ENCODE data around the gene CDKAL1.

The CDKAL1 gene

GRCh38 chr6:21064756-21065340 is 530.6 kb downstream of the CDKAL1 start:
- H3K4me3 Mint-ChIP-seq = no peak overlapping the region
- no peaks in the 10 kb centered on the region for H3K4me1 Mint-ChIP-seq (ENCODE audit: low read depth)
- no peaks in the 10 kb centered on the region for H3K27me3 Mint-ChIP-seq (ENCODE audit: low read depth)
- H3K27ac Mint-ChIP-seq = no peak overlapping the region
- peaks cover 12% of the 10 kb centered on the region for H3K36me3 Mint-ChIP-seq (ENCODE audit: low read depth)
- DNase-seq (ENCODE audit: low spot score) = no peak
- H3K9me3 Mint-ChIP-seq = peaks cover 4% of the 10 kb centered on the region

DNA sequence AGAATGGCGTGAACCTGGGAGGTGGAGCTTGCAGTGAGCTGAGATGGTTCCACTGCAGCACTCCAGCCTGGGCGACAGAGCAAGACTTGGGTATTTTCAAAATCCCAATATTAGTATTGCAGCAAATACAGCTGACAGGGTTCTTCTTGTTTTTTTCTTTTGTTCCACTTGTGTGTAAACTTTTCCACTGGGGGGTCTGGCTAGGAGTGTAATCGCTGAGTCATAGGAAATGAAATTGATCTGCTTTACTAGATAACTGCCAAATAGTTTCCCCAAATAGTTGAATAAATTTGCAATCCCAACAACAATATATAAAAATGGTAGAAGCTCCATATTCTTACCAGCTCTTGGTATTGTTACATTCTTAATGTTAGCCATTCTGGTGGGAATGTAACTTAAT is 533.3 kb downstream of the CDKAL1 start:
- Mint-ChIP-seq H3K4me3 (no peak overlapping the region), H3K9me3 (peaks cover 17% of the 10 kb centered on the region), H3K27ac (no peak overlapping the region), H3K27me3 (ENCODE audit: low read depth) (no peaks in the 10 kb centered on the region), H3K4me1 (ENCODE audit: low read depth) (no peaks in the 10 kb centered on the region), H3K36me3 (ENCODE audit: low read depth) (peaks cover 24% of the 10 kb centered on the region)
- DNase-seq (ENCODE audit: low spot score) = no peak

DNA sequence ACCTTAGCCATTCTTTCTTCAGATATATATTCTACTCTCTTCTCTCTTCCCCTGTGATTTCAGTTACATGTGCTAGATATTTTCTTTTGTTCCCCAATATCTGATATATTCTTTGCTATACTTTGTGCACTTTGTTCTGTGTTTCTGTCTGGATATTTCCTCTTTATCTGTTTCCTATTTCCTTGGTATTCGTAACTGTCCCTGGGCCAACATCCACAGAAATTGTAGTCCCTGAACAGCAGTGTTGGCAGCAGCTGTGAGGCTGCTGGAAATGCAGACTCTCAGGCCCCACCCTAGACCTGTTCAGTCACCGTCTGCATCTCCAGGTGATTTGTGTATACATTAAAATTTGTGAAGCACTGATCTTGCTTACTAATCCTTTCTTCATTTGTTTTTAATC is 536.4 kb downstream of the CDKAL1 start:
- no peak overlapping the region for H3K4me3 Mint-ChIP-seq

DNA sequence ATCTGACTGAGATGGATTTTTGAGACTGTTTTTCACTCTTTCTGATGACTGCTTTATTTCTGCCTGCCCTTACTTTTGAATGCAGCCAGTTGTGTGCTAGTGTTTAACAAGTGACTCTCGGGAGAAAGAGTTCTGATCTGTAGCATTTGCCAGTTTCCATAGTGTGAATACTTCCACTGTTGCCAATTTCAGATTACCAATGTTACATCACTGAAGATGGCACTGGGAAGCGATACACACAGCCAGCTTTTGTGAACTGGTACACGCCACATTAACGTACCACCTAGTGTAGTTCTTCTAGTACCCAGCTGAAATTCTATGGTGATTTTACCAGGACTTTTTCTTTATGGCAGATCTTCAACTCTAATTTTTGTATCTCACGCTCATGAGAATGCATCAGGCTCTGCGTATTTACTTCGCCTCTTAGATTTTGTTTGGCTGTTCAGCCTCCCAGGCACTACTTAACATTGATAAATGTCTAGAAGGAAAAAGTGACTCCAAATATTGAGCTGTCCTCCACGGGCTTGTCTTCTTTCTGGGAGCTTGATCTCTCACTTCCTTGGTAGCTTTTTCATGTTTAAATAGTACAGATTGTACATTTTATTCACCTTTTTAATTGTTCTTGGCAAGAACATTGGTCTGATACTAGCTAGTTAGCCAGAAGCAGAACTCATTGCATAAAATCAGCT is 537.7 kb downstream of the CDKAL1 start:
- Mint-ChIP-seq H3K4me3 (no peak overlapping the region), H3K36me3 (ENCODE audit: low read depth) (peaks cover 24% of the 10 kb centered on the region), H3K4me1 (ENCODE audit: low read depth) (no peaks in the 10 kb centered on the region), H3K9me3 (peaks cover 40% of the 10 kb centered on the region), H3K27me3 (ENCODE audit: low read depth) (no peaks in the 10 kb centered on the region), H3K27ac (no peak overlapping the region)
- DNase-seq (ENCODE audit: low spot score) = no peak

More for the DNA sequence above, 536.4 kb downstream of the CDKAL1 start:
- no peak for DNase-seq (ENCODE audit: low spot score)
- Mint-ChIP-seq H3K4me1 (ENCODE audit: low read depth) (no peaks in the 10 kb centered on the region), H3K27me3 (ENCODE audit: low read depth) (no peaks in the 10 kb centered on the region), H3K36me3 (ENCODE audit: low read depth) (peaks cover 30% of the 10 kb centered on the region), H3K27ac (no peak overlapping the region), H3K9me3 (peaks cover 36% of the 10 kb centered on the region)

DNA sequence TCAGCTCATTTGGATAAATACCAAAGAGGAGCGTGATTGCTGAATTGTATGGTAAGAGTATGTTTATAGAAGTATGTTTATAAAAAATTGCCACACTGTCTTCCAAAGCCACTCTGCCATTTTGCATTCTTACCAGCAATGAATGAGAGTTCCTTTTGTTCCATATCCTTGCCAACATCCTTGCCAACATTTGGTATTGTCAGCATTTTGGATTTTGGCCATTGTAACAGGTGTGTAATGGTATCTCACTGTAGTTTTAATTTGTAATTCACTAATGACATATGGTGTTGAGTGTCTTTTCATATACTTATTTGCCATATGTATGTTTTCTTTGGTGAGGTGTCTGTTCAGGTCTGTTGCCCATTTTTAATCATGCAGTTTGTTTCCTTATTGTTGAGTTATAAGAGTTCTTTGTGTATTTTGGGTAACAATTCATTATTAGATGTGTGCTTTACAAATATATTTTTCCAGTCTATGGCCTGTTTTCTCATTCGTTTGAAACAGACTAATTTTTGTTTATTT is 539.1 kb downstream of the CDKAL1 start:
- no peak for DNase-seq (ENCODE audit: low spot score)
- H3K27ac Mint-ChIP-seq = no peak overlapping the region
- H3K9me3 Mint-ChIP-seq = peaks cover 48% of the 10 kb centered on the region
- peaks cover 22% of the 10 kb centered on the region for H3K36me3 Mint-ChIP-seq (ENCODE audit: low read depth)
- no peaks in the 10 kb centered on the region for H3K4me1 Mint-ChIP-seq (ENCODE audit: low read depth)
- H3K4me3 Mint-ChIP-seq = no peak overlapping the region
- H3K27me3 Mint-ChIP-seq (ENCODE audit: low read depth) = no peaks in the 10 kb centered on the region

- H3K36me3 Mint-ChIP-seq (ENCODE audit: low read depth) = peaks cover 22% of the 10 kb centered on the region
- no peak overlapping the region for H3K4me3 Mint-ChIP-seq
- H3K27ac Mint-ChIP-seq = no peak overlapping the region
- H3K9me3 Mint-ChIP-seq = peaks cover 48% of the 10 kb centered on the region
- H3K4me1 Mint-ChIP-seq (ENCODE audit: low read depth) = no peaks in the 10 kb centered on the region
- no peak for DNase-seq (ENCODE audit: low spot score)
- no peaks in the 10 kb centered on the region for H3K27me3 Mint-ChIP-seq (ENCODE audit: low read depth)
Measured at GRCh38 chr6:21074484-21074883, 540.2 kb downstream of the CDKAL1 start.

GRCh38 chr6:21075986-21076385 is 541.7 kb downstream of the CDKAL1 start:
- H3K36me3 Mint-ChIP-seq (ENCODE audit: low read depth) = peaks cover 16% of the 10 kb centered on the region
- no peaks in the 10 kb centered on the region for H3K27me3 Mint-ChIP-seq (ENCODE audit: low read depth)
- H3K4me3 Mint-ChIP-seq = no peak overlapping the region
- H3K4me1 Mint-ChIP-seq (ENCODE audit: low read depth) = no peaks in the 10 kb centered on the region
- H3K27ac Mint-ChIP-seq = no peak overlapping the region
- DNase-seq (ENCODE audit: low spot score) = no peak
- H3K9me3 Mint-ChIP-seq = peaks cover 43% of the 10 kb centered on the region

GRCh38 chr6:21078497-21078896 is 544.2 kb downstream of the CDKAL1 start:
- no peak overlapping the region for H3K4me3 Mint-ChIP-seq
- no peaks in the 10 kb centered on the region for H3K4me1 Mint-ChIP-seq (ENCODE audit: low read depth)
- DNase-seq (ENCODE audit: low spot score) = no peak
- H3K9me3 Mint-ChIP-seq = peaks cover 26% of the 10 kb centered on the region
- peaks cover 6% of the 10 kb centered on the region for H3K36me3 Mint-ChIP-seq (ENCODE audit: low read depth)
- H3K27ac Mint-ChIP-seq = no peak overlapping the region
- H3K27me3 Mint-ChIP-seq (ENCODE audit: low read depth) = no peaks in the 10 kb centered on the region

DNA sequence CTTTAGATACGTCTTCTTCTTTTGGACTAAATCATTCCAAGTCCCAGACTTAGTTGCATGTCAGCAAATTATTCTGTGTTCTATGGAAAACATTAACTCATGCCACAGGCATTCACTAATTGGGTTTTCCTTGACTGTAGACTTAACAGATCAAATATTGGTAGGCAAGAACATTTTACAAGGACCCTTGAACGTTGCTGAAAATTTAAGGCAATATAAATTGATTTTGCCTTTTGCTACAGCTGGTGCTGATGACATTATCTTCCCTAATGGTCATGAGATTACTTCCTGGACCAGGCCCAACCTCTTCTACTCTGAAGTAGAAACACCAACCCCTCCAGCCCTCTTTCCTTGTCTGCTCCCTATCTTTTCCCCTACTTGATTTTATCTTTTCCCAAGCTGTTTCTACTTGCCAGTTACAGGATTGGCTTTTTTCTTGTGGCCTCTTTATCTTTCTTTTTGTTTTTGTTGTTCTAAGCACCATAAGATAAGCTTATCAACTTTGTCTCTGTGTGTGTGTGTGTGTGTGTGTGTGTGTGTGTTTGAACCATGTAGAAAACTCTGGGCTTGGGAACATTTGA is 545.3 kb downstream of the CDKAL1 start:
- peaks cover 17% of the 10 kb centered on the region for H3K9me3 Mint-ChIP-seq
- no peak overlapping the region for H3K4me3 Mint-ChIP-seq
- H3K27me3 Mint-ChIP-seq (ENCODE audit: low read depth) = no peaks in the 10 kb centered on the region
- no peaks in the 10 kb centered on the region for H3K4me1 Mint-ChIP-seq (ENCODE audit: low read depth)
- H3K27ac Mint-ChIP-seq = no peak overlapping the region
- H3K36me3 Mint-ChIP-seq (ENCODE audit: low read depth) = peaks cover 7% of the 10 kb centered on the region
- no peak for DNase-seq (ENCODE audit: low spot score)

DNA sequence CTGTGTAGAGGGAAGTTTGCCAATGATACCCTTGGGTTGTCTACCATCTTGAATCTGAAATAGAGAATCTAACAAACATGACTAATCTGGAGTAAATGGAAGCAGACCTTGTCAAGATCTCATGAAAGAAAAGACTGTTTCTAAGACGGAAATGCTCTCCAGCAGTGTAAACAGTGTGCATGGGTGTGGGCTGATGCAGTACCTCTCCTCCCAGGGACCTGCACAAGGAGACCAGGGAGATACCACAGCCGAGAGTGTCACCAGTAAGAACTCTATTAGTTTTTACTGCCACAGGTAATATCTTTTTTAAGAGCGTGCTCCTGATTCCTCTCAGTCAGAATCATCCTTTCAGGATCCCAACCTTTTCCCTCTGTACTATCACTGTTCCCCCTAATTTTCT is 546.0 kb downstream of the CDKAL1 start:
- no peak overlapping the region for H3K27ac Mint-ChIP-seq
- H3K4me1 Mint-ChIP-seq (ENCODE audit: low read depth) = no peaks in the 10 kb centered on the region
- peaks cover 10% of the 10 kb centered on the region for H3K36me3 Mint-ChIP-seq (ENCODE audit: low read depth)
- DNase-seq (ENCODE audit: low spot score) = no peak
- H3K27me3 Mint-ChIP-seq (ENCODE audit: low read depth) = no peaks in the 10 kb centered on the region
- H3K9me3 Mint-ChIP-seq = peaks cover 17% of the 10 kb centered on the region
- no peak overlapping the region for H3K4me3 Mint-ChIP-seq

DNA sequence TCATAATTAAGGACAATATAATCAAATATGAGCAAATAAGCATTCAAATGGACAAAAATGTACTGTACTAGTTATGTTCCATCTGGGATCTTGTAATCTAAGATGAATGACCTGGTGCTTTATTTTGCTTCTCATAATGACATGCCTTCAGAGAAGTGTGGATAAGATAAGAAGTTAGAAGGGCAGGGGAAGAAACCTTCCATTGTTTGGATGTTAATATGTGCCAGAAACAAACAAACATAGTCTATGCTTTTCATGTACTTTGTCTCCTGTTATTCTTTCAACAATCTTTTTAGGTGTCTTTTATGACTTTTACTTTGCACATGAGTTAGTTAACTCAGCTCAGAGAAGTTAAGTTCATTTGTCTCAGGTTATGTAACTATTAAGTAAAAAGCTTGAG is 547.8 kb downstream of the CDKAL1 start:
- DNase-seq (ENCODE audit: low spot score) = no peak
- peaks cover 14% of the 10 kb centered on the region for H3K36me3 Mint-ChIP-seq (ENCODE audit: low read depth)
- no peak overlapping the region for H3K4me3 Mint-ChIP-seq
- no peaks in the 10 kb centered on the region for H3K27me3 Mint-ChIP-seq (ENCODE audit: low read depth)
- H3K9me3 Mint-ChIP-seq = peaks cover 13% of the 10 kb centered on the region
- H3K4me1 Mint-ChIP-seq (ENCODE audit: low read depth) = no peaks in the 10 kb centered on the region
- no peak overlapping the region for H3K27ac Mint-ChIP-seq

DNA sequence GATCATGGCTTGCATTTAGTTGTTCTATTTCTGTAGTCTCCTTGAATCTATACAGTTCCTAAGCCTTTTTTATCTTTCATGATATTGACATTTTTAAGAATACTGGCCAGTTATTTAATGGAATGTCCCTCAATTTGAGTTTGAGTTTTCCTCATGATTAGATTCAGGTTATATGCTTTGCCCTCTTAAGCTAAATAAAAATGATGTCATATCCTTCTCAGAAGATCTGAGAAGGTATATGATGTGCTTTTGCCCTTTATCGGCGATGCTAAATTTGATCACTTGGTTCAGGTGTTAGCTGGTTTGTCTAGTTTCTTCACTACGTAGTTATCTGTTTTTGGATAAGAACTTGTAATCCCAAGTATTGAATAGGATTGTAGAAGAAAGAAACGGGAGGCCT is 549.5 kb downstream of the CDKAL1 start:
- Mint-ChIP-seq H3K36me3 (ENCODE audit: low read depth) (peaks cover 14% of the 10 kb centered on the region), H3K27me3 (ENCODE audit: low read depth) (no peaks in the 10 kb centered on the region)

GRCh38 chr6:21084656-21085055 is 550.4 kb downstream of the CDKAL1 start:
- H3K4me3 Mint-ChIP-seq = no peak overlapping the region
- no peaks in the 10 kb centered on the region for H3K27me3 Mint-ChIP-seq (ENCODE audit: low read depth)
- H3K9me3 Mint-ChIP-seq = peaks cover 5% of the 10 kb centered on the region
- H3K4me1 Mint-ChIP-seq (ENCODE audit: low read depth) = no peaks in the 10 kb centered on the region
- DNase-seq (ENCODE audit: low spot score) = no peak
- peaks cover 14% of the 10 kb centered on the region for H3K36me3 Mint-ChIP-seq (ENCODE audit: low read depth)
- no peak overlapping the region for H3K27ac Mint-ChIP-seq

More for the DNA sequence above, 549.5 kb downstream of the CDKAL1 start:
- Mint-ChIP-seq H3K4me1 (ENCODE audit: low read depth) (no peaks in the 10 kb centered on the region), H3K27ac (no peak overlapping the region), H3K4me3 (no peak overlapping the region), H3K9me3 (peaks cover 5% of the 10 kb centered on the region)
- no peak for DNase-seq (ENCODE audit: low spot score)

GRCh38 chr6:21085211-21085610 is 551.0 kb downstream of the CDKAL1 start:
- Mint-ChIP-seq H3K4me1 (ENCODE audit: low read depth) (no peaks in the 10 kb centered on the region), H3K27ac (no peak overlapping the region), H3K4me3 (no peak overlapping the region), H3K36me3 (ENCODE audit: low read depth) (peaks cover 14% of the 10 kb centered on the region), H3K9me3 (peaks cover 3% of the 10 kb centered on the region), H3K27me3 (ENCODE audit: low read depth) (no peaks in the 10 kb centered on the region)
- no peak for DNase-seq (ENCODE audit: low spot score)

All from T-helper 2 cell treated with Interferon-gamma antibody and Interleukin-4, amounts not matched to agents 5 μg/mL and 100 μg/mL, for 36 hours (primary cell).